GM19438 (cell line): ENCODE measurements around the gene ARHGEF5.
"Not testable (repeated sequence)": the region's sequence is repeated elsewhere in the genome, so short reads cannot be mapped to it uniquely, and the experiment has no call there.

ENCODE experiments used
- ATAC-seq: cut with Tn5 transposase; IDR thresholded peaks from one replicate; pipeline ENCODE4 v1.9.1; 2021; ENCODE audit warnings: low read depth; ENCODE audit not compliant: unreplicated experiment

The ARHGEF5 gene

GRCh38 chr7:144355176-144355822 is at the start of gene ARHGEF5:
Gene ARHGEF5 (plus strand): TSS chr7:144355402. CDS start chr7:144362670, 7,268 bp downstream.
- ATAC-seq = peak; percentile 65

- not testable (repeated sequence) for ATAC-seq
These were observed 45.5 kb upstream of the ARHGEF5 start for GRCh38 chr7:144309702-144310101.

DNA sequence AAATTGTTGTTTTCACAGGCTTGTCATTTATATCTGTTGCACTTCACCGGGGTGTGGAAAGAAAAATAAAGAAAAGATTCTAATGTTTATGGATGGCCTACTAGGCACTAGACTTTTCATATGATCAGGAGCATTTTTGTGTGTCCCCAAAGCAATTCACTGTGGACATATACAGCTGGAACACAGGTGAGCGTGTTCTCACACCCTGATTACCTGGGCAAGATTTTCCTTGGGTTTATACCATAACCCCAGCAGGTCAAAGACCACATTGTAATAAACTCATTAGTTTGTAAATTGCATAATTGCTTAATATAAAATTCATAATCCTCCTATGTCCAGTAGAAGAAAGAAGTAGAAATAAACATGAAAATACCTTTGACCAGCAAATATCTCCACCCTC is 44.0 kb upstream of the ARHGEF5 start:
- ATAC-seq = not testable (repeated sequence)

DNA sequence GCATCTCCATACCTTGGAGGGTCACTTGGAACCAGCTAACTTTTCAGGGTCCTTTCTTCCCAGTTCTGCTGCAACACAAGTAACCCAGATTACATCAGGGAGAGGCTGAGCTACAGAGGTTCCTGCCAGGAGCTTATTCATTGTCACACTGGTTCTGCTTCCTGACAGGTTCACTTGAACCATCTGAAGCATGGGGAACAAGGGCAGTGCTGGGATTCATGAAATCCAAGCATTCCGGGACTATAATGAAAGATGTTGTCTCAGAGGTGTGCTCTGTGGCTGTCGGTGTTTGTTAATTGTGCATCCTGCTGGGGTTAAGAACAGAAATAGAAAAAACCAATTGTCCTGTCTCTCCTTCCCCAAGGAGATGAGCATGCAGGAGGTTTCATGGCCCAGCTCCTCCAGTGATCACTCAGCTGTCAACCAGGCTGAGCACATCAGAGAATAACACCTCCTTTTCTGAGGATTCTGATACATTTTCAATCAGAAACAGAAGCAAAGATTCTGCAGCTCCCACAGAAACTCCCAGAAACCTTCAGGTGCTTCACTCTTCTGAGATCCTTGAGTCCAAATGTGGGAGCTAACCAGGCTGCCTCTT is 43.2 kb upstream of the ARHGEF5 start, which contains the start of gene OR2A1:
OR2A1 (plus strand) TSS at position 548 of the 598 bp plus-strand sequence. CDS start 5,706 bp downstream, outside the sequence.
- not testable (repeated sequence) for ATAC-seq

GRCh38 chr7:144317537-144317936 is 37.7 kb upstream of the ARHGEF5 start:
- not testable (repeated sequence) for ATAC-seq

DNA sequence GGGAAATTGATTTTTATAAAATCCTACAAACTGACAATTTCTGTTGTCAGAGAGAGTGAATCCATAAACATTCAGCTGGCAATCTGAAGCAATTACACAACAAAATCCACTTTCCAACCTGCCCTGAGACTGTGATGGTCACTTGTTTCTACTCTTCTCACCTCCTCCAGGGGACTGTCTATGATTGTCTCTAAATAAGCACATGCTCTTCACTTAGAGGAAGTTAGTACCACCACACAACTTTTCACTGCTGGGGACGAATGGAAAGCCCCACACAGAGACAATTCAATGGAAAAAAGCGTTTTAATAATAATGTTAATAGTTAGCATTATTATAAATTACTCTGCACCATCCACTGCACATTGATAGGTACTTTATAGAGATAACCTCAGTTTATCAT is 35.7 kb upstream of the ARHGEF5 start:
- not testable (repeated sequence) for ATAC-seq

DNA sequence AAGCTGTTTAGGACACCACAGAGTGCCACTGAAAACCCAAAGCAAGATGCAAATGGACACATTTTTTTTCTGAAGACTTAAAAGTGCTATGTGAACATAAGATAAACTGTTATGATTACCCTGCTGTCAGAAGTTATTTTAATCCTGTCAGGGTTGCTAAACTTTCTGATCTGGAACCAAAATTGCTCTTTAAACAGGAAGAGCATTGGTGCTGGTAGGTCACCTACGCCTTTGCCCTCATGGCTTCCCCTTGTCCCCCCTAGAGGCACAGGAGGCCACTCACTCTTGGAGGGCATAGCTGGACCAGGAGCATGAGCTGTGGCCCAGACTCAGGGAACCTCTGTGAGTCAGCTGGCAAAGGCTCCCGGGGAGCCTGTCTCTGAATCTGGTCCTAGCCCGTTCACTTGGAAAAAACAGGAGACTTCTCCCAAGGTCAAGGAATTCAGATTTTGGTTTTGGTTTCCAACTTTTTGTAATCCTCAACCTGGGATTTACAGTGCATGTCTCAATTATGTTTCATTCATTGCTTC is 33.5 kb upstream of the ARHGEF5 start:
- not testable (repeated sequence) for ATAC-seq

DNA sequence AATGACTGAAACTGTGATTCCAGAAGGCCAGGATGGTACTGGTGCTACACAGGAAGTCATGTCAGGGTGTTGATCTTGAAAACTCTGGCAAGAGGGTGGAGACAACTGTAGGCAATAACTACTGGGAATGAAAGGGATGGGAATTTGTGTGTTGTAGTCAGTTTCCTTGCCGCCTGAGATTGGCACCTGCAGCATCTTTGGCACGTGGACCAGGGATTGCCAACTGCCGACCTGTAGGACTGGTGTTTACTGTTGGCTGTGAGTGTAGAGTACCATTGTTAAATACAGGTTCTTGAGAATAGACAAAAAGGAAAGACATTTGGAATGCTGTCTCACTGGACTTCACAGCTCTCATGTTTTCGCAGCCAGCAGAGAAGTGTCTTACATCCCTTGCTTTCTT is 31.8 kb upstream of the ARHGEF5 start:
- not testable (repeated sequence) for ATAC-seq

GRCh38 chr7:144325868-144326267 is 29.3 kb upstream of the ARHGEF5 start:
- not testable (repeated sequence) for ATAC-seq

- not testable (repeated sequence) for ATAC-seq
These were observed 25.2 kb upstream of the ARHGEF5 start for GRCh38 chr7:144330044-144330443.

- not testable (repeated sequence) for ATAC-seq
These were observed 23.8 kb upstream of the ARHGEF5 start for GRCh38 chr7:144331221-144331995.

DNA sequence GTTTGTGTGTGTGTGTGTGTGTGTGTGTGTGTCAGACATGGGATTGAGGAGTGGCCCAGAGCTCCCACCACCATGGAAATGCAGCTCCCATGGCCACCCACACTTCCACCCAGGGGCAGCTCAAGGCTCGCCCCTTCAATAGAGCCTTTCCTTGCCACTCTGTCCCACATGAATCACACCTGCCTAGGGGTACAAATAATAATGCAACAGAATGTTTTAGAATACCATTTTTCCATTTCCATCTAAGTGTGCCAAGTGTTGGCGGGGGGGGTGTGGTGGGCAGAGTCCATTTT is 23.3 kb upstream of the ARHGEF5 start:
- ATAC-seq = not testable (repeated sequence)

- ATAC-seq = not testable (repeated sequence)
These were observed 6.6 kb upstream of the ARHGEF5 start for GRCh38 chr7:144348625-144349024.

DNA sequence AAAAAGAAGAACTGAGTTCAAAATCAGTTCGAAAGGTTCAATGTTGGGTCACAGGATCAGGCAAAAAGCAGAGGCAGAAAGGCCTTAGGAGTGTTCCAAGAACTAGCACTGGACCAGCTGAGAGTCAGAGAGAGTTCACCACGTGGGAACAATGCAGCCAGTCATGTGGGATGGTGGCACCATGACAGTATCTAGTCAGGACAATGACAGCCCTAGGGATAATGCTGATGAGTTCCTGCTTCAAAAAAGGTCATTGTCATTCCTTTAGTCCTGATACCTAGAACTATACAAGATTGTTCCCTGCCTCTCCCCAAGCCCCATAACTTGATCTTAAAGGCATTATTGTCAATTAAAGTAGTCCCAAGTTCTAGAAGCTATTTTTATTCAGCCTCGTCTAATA is 3.5 kb upstream of the ARHGEF5 start:
- ATAC-seq = not testable (repeated sequence)

DNA sequence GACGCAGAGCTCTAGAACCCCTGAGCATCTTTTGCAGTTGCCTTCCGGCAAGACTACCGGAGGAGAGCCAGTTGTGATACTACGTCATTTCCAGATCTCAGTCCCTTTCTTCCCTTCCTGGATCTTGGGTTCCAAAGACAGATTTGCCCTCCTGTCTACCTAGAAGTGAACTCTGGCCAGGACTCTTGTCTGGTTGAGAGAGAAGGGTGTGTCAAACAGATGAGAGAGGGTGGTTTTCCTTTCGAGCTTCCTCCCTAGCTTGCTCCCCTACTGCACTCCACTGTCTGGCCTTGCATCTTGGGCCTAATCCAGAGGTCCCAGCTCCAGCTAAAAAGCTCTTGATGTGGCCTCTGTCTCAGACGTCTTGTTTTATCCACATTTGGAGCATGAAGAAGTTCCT is 983 bp downstream of the ARHGEF5 start:
- ATAC-seq = not testable (repeated sequence)

- not testable (repeated sequence) for ATAC-seq
These were observed 1.7 kb downstream of the ARHGEF5 start for GRCh38 chr7:144356860-144357259.

GRCh38 chr7:144362061-144362460 is 6.9 kb downstream of the ARHGEF5 start:
- ATAC-seq = not testable (repeated sequence)

- ATAC-seq = not testable (repeated sequence)
These were observed 10.3 kb downstream of the ARHGEF5 start for GRCh38 chr7:144365523-144365922.

GRCh38 chr7:144367250-144367649 is 12.0 kb downstream of the ARHGEF5 start:
- ATAC-seq = not testable (repeated sequence)

DNA sequence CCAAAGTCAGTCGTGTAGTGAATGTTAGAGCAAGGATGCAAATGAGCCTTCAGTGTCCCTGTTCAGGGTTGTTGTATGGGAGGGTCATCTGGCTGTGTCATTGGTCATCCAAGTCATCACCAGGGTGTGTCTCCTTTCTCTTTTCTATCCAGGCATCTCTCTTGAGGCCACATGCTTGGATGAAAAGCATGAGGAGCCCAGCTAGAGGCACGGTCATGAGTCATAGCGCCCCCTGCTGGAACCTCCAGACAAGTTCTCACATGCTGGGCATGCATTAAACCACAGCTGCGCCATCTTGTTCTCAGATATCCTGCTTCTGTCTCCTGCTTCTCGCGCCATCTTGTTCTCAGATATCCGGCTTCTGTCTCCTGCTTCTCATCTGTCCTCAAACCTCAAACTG is 14.0 kb downstream of the ARHGEF5 start:
- ATAC-seq = not testable (repeated sequence)

DNA sequence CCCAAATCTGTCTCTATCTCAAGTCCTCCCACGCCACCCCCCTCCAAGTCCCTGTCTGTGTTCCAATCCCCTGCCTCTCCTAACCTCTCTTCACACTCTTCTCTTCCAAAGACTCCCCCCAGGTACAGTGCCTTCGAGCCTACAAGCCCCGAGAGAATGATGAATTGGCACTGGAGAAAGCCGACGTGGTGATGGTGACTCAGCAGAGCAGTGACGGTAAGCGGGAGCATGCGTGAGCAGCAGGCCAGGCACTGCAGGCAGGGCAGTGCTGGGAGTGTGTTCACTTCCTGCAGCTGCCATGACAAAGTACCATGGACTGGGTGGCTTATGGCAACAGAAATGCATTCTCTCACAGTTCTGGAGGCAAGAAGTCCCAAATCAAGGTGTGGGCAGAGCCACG is 23.4 kb downstream of the ARHGEF5 start:
- ATAC-seq = no peak
